ENCODE data around the gene VPS26B. TPM values are rescaled to one million over a fixed set of nuclear protein-coding genes. Genes with fewer than 3 reads are reported as not detected.

The VPS26B gene
- total RNA-seq (2022; extraction: Qiagen RNA extraction), result 17.5 to 21.4 TPM (median 20.9 TPM) in 5 replicates

GRCh38 chr11:134223836-134224709 is at the start of gene VPS26B, which contains the start of gene NCAPD3:
Gene VPS26B (plus strand): TSS chr11:134224671. CDS start chr11:134225123, 452 bp downstream.
Gene NCAPD3 (minus strand): TSS chr11:134223967. CDS start chr11:134223926, 41 bp downstream.

GRCh38 chr11:134253188-134253993 is 28.9 kb downstream of the VPS26B start, which contains the start of the genes ACAD8 and THYN1:
Gene ACAD8 (plus strand): TSS chr11:134253568. CDS start chr11:134253601, 33 bp downstream.
Gene THYN1 (minus strand): TSS chr11:134253352. CDS start chr11:134252882, 470 bp downstream.

DNA sequence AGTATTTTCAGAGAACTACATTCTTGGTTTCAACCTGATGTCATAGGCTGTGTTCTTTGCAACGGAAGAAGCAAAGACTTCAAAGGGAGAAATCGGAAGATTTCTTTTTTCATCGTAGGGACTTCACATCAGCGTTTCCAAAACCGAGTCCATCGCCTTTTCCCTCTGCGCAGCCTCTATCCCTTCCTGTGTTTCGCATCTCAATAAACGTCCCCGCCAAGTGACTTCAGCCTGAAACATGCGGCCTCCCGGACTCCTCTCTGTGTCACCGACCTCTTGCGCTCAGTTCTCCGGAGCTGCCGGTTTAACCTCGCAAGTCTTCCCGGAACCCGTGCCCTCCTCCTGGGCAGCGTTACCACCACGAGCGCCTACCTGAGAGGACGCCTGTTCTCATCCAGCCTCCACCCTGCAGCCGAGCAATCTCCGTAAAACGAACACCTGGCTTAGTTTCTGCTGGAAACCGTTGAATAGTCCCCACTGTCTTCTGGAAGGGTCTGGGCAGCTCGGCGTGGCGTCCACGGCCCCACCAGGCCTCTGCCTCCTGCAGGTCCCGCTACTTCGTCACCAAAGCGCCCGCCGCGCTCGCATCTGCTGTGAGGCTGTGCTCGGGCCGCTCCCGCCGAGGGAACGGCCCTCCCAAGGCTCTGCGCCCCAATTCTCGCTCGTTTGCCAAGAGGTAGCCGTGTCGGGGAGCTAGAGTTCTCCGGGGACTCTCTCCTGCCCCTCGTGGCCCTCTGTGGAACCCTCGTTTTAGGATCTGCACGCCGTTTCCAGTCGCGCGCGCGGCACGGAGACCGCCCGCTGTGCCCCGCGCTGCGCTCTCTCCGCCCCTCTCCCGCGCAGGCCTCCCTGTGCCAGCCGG is 51.3 kb downstream of the VPS26B start, which contains the start of gene GLB1L3:
GLB1L3 (plus strand) TSS at position 846 of the 862 bp plus-strand sequence. CDS start 362 bp downstream, outside the sequence.

Other genes starting within 250 kb of the VPS26B start
- 3.2 to 5.1 TPM (median 4.1 TPM) in 5 replicates for gene JAM3, start 155.6 kb upstream of the VPS26B start, total RNA-seq (2022; extraction: Qiagen RNA extraction)
- gene NCAPD3, start 704 bp upstream of the VPS26B start, total RNA-seq (2022; extraction: Qiagen RNA extraction), result 15.6 to 25.5 TPM (median 22.0 TPM) in 5 replicates
- 17.0 to 20.1 TPM (median 17.7 TPM) in 5 replicates for gene THYN1, start 28.7 kb downstream of the VPS26B start, total RNA-seq (2022; extraction: Qiagen RNA extraction)
- 7.6 to 8.5 TPM (median 8.1 TPM) in 5 replicates for gene ACAD8, start 28.9 kb downstream of the VPS26B start, total RNA-seq (2022; extraction: Qiagen RNA extraction)
- gene GLB1L3, start 51.7 kb downstream of the VPS26B start, total RNA-seq (2022; extraction: Qiagen RNA extraction), result 0.02 to 0.04 TPM in 2 of 5 replicates, not detected in the others
- 1.4 to 2.2 TPM (median 2.0 TPM) in 5 replicates for gene GLB1L2, start 107.3 kb downstream of the VPS26B start, total RNA-seq (2022; extraction: Qiagen RNA extraction)
- gene B3GAT1, start 187.6 kb downstream of the VPS26B start, total RNA-seq (2022; extraction: Qiagen RNA extraction), result 0.03 TPM in 1 of 5 replicates, not detected in the others

Data from A549 treated with dexamethasone at 1 μM for 4 hours (cell line).